Measurements from ENCODE around the gene SYCN.

Gene SYCN

GRCh38 chr19:39200066-39200802, 3.8 kb downstream of the SYCN start:
- no peak for DNase-seq
- intact Hi-C loops (cut with DNase I; ENCODE audit: low total_unique reads) = no loop called here
- peaks cover 0 to 99% of the 10 kb centered on the region in 2 donors for H3K27me3 ChIP-seq

GRCh38 chr19:39199025-39199424, 5.0 kb downstream of the SYCN start:
- DNase-seq = no peak
- H3K27me3 ChIP-seq = peaks cover 0 to 96% of the 10 kb centered on the region in 2 donors
- no peak overlapping the region for H3K4me3 ChIP-seq
- no peaks in the 10 kb centered on the region for H3K9me3 ChIP-seq
- no peaks in the 10 kb centered on the region for H3K36me3 ChIP-seq
- peaks cover 0 to 9% (median 3%) of the 10 kb centered on the region in 4 donors for H3K4me1 ChIP-seq
- TF ChIP-seq CTCF (IDR thresholded peaks at IDR 0.05) = no peak
- no peak overlapping the region for H3K27ac ChIP-seq
- intact Hi-C loops (cut with DNase I; ENCODE audit: low total_unique reads) = no loop called here

More at GRCh38 chr19:39200066-39200802, 3.8 kb downstream of the SYCN start:
- no peak overlapping the region for H3K4me3 ChIP-seq
- no peak overlapping the region for H3K27ac ChIP-seq
- no peak for TF ChIP-seq CTCF (IDR thresholded peaks at IDR 0.05)
- H3K4me1 ChIP-seq = peaks cover 0 to 9% (median 3%) of the 10 kb centered on the region in 4 donors
- H3K9me3 ChIP-seq = no peaks in the 10 kb centered on the region
- H3K36me3 ChIP-seq = no peaks in the 10 kb centered on the region

- Histone ChIP-seq H3K4me1 (peaks cover 0 to 9% (median 3%) of the 10 kb centered on the region in 4 donors), H3K27ac (no peak overlapping the region), H3K9me3 (no peaks in the 10 kb centered on the region), H3K4me3 (no peak overlapping the region), H3K27me3 (peaks cover 0 to 89% of the 10 kb centered on the region in 2 donors), H3K36me3 (no peaks in the 10 kb centered on the region)
- intact Hi-C loops (cut with DNase I; ENCODE audit: low total_unique reads) = no loop called here
- DNase-seq = no peak
- no peak for TF ChIP-seq CTCF (IDR thresholded peaks at IDR 0.05)
Measured at GRCh38 chr19:39197808-39198207, 6.3 kb downstream of the SYCN start.

GRCh38 chr19:39196860-39197562, 7.1 kb downstream of the SYCN start, which contains the start of gene NCCRP1:
Gene NCCRP1 (plus strand): TSS chr19:39196964. CDS start chr19:39196983, 19 bp downstream.
- Histone ChIP-seq H3K4me1 (peaks cover 0 to 9% (median 3%) of the 10 kb centered on the region in 4 donors), H3K27ac (no peak within 1 kb of the TSS), H3K9me3 (no peaks in the 10 kb centered on the region), H3K36me3 (no peaks in the 10 kb centered on the region), H3K4me3 (no peak within 1 kb of the TSS), H3K27me3 (peaks cover 0 to 84% of the 10 kb centered on the region in 2 donors)
- no peak for DNase-seq
- TF ChIP-seq CTCF (IDR thresholded peaks at IDR 0.05) = no peak
- intact Hi-C loops (cut with DNase I; ENCODE audit: low total_unique reads) = no loop called here

- Histone ChIP-seq H3K4me3 (no peak overlapping the region), H3K9me3 (no peaks in the 10 kb centered on the region), H3K4me1 (peaks cover 0 to 9% (median 3%) of the 10 kb centered on the region in 4 donors), H3K36me3 (no peaks in the 10 kb centered on the region), H3K27ac (no peak overlapping the region), H3K27me3 (peaks cover 0 to 78% of the 10 kb centered on the region in 2 donors)
- no peak for TF ChIP-seq CTCF (IDR thresholded peaks at IDR 0.05)
- no peak for DNase-seq
- intact Hi-C loops (cut with DNase I; ENCODE audit: low total_unique reads) = no loop called here
Measured at GRCh38 chr19:39196320-39196719, 7.7 kb downstream of the SYCN start.
